ENCODE results near the gene IQCN. TPM values are rescaled to one million over a fixed set of nuclear protein-coding genes. Genes with fewer than 3 reads are reported as not detected.
"Not testable (repeated sequence)": the region's sequence is repeated elsewhere in the genome, so short reads cannot be mapped to it uniquely, and the experiment has no call there.

The IQCN gene
- polyA plus RNA-seq, 4 donors: 4.6 to 7.2 (median 5.5) TPM

DNA sequence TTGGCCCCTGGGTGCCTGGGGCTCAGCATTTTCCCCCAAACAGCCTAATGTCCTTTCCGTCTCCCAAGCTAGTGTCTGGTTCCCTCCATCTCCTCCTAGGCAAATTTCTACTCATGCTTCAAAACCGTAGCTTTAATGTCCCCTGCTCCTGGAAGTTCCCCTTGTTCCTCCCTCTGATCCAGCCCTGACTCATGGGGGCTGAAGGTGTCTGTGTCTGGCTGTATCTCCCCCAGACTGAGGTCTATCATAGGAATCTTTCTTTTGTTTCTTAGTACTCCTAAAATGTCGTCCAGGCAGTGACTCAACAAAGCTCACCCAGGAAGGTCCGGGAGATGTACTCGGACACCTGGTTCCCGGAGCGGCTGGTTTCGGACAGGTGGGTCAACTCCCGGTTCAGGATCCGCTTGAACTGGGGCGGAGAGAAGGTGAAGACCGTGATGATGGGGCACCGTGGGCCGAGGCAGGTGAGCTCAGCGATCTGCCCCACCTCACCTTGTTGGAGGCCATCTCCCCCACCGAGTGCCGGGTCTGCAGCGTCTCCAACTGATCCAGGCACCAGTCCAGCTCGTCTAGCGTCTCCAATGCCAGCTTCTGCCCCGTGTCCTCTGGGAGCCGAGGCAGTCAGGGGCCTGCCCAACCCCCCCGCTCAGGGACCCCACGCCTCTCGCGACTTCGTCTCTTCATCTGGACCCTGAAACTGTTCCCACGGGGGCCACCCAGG, 54.2 kb downstream of the IQCN start:
- DNase-seq (ENCODE audit: low read depth in 4 of 4, low spot score in 3 of 4): no peak

DNA sequence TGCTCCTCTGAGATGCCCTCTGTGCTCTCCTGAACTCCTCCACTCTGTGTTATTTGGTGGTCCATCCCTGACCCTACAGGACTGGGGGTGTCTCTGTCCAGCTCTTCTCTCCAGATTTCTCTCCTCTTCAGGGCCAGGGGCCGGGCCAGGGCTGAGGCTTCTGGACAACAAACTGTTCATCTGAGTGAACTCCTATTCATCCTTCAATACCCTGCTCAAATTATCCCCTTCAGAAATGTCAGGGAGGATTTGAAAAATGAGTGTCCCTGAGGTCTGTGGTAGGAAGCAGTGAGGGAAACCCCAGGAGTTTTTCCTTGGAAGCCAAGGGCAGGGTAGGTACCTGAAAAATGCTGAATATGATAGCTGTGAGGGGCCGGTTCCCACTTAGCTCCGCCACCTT, 55.7 kb downstream of the IQCN start:
- no peak for DNase-seq (ENCODE audit: low read depth in 4 of 4, low spot score in 3 of 4)

DNA sequence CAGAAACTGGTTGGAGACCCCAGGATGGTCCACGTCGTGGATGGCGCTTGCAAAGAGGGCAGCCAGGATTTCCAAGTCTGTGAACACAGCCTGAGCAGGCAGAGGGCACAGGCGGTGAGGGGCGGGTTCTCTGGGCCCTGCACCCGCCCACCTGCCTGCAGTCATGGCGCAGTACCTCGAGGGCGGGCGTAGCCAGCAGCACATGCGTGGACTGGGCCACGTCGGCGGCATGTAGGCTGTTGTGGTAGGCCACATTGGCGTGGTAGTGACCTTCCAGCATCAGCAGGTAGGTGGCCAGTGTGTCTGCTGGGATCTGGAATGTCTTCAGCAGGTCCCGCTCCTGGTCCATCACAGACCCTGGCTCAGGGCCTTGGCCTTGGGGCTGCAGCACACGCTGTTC, 56.1 kb downstream of the IQCN start:
- no peak for DNase-seq (ENCODE audit: low read depth in 4 of 4, low spot score in 3 of 4)

DNA sequence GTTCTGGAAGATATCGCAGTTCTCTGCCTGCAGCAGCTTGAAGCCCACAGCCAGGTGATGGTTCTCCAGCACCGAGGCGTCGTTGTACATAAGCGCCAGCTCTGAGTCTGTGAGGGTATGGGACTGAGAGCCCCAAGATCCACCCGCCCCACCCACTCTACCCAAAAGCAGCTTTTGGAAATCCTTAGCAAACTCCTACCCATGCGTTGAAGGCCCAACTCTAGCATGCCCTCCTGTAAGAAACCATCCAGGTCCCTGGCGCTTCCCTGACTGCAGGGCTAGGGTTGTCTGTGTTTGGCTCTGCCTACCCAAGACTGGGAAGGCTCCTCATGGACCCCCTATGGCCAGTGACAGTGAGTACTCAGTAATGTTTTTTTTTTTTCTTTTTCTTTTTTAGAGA, 57.5 kb downstream of the IQCN start:
- DNase-seq (ENCODE audit: low read depth in 4 of 4, low spot score in 3 of 4): no peak

DNA sequence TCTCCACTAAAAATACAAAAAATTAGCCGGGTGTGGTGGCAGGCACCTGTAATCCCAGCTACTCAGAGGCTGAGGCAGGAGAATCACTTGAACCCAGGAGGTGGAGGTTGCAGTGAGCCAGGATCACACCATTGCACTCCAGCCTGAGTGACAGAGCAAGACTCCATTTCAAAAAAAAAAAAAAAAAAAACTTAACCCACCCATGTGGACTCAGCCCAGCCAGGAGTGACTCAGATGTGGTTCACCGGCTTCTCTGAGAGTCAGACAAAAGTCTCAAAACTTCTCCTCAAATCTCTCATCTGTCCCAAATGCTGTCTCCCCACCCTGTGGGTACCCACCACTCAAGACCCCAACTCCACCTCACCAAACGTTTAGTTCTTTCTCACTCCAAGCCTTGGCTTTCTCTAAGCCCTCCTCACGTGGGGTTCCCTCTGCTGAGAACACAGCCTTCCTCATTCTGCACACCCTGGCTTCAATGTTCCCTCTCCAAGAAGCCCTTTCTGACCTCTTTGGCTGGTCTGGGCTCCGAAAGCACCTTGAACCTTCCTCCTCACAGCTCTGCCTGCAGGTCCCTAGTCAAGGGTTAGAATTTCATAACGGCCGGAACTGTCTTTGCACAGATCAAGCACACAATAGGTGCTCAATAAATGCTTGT, 59.3 kb downstream of the IQCN start:
- DNase-seq (ENCODE audit: low read depth in 4 of 4, low spot score in 3 of 4): no peak

DNA sequence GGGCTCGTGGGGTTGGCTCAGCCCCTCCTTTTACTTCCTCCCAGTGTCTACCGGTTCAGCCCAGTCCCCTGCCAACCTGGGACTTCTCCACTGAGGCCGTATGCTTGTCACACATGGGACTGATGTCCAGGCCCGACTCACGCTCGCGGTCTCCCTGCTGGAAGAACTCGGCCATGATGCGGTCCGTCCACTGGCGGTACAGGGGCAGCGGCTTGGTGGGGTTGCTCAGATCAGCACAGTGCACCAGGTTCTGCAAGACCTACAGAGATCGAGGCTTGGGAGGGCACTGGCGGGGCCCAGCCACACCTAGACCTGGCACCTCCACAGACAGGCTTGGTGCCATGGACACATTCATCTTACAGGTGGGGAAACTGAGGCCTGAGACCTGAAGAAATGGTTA, 62.6 kb downstream of the IQCN start:
- DNase-seq (ENCODE audit: low read depth in 4 of 4, low spot score in 3 of 4): no peak

DNA sequence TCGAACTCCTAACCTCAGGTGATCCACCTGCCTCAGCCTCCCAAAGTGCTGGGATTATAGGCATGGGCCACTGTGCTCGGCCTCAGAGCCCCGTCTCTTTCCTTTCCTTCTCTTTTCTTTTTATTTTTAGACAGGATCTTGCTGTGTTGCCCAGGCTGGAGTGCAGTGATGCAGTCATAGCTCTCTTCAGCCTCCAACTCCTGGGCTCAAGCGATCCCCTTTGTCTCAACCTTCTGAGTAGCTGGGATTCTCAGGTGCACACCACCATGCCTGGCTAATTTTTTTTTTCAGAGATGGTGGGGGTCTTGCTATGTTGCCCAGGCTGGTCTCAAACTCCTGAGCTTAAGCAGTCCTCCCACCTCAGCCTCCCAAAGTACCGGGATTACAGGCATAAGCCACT, 64.3 kb downstream of the IQCN start:
- not testable (repeated sequence) for DNase-seq (ENCODE audit: low read depth in 4 of 4, low spot score in 3 of 4)

DNA sequence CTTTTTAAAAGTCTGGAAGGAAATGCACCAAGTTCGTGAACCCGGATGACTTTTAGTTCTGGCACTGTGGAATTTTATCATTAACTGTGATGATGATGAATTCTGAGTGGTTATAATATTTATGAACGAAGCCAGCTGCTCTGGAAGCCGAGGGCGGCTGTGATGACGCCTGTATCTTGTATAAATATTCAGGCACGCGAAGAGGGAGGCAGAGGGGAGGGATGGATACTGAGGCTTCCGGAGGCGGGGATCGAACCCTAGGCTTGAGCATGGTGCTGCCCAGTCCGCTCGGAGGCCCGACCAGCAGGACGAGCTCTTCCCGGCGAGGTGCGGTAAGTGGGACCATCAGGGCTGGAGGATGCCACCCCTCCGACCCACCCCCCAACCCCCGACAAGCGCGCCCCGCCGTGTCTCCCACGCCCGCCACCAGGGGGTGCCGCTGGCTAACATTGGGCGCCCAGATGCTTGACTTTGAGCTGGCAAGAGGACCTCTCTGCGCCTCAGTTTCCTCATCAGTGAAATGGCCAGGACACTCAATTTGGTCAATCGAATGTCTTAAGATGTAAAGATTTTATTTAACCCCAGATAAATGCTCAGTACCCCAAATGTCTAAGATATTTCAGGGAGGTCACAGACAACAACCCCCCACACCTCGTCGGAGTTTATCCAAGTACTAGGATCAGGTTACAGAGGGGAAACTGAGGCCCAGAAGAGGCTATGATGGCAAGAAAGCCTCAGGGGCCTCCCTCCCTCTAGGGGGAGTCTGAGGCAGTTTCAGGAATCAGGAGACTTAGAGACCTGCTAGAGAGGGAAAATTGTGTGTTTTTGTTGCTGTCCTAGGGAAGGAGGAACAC, 65.9 kb downstream of the IQCN start:
- no peak for DNase-seq (ENCODE audit: low read depth in 4 of 4, low spot score in 3 of 4)

Other genes with a start within 250 kb of the IQCN start
- under 1 TPM; 0.13 to 0.46 (median 0.19) TPM for gene IL12RB1, start 187.5 kb downstream of the IQCN start, polyA plus RNA-seq (ENCODE audit: insufficient read length in 4 of 4)
- gene MAST3, start 176.7 kb downstream of the IQCN start, polyA plus RNA-seq (ENCODE audit: insufficient read length in 4 of 4): 1 to 10 TPM; 3.7 to 5.5 (median 4.8) TPM
- gene PIK3R2, start 121.3 kb downstream of the IQCN start, polyA plus RNA-seq (ENCODE audit: insufficient read length in 4 of 4): 10 to 100 TPM; 23.1 to 34.3 (median 28.3) TPM
- 10 to 100 TPM; 14.7 to 21.6 (median 16.5) TPM for gene IFI30, start 100.6 kb downstream of the IQCN start, polyA plus RNA-seq (ENCODE audit: insufficient read length in 4 of 4)
- gene MPV17L2, start 81.2 kb downstream of the IQCN start, polyA plus RNA-seq (ENCODE audit: insufficient read length in 4 of 4): 10 to 100 TPM in 1 of 4 donors, 1 to 10 TPM in 3; 9.2 to 12.9 (median 9.6) TPM
- 1 to 10 TPM; 3.7 to 6.1 (median 5.4) TPM for gene RAB3A, start 70.4 kb downstream of the IQCN start, polyA plus RNA-seq (ENCODE audit: insufficient read length in 4 of 4)
- gene PDE4C, start 48.0 kb downstream of the IQCN start, polyA plus RNA-seq (ENCODE audit: insufficient read length in 4 of 4): 1 to 10 TPM in 1 of 4 donors, under 1 TPM in 3; 0.37 to 2.3 (median 0.69) TPM
- gene JUND, start 7.2 kb upstream of the IQCN start, polyA plus RNA-seq (ENCODE audit: insufficient read length in 4 of 4): 100 to 1,000 TPM in 1 of 4 donors, 10 to 100 TPM in 3; 62.4 to 106 (median 80.8) TPM
- 100 to 1,000 TPM in 1 of 4 donors, 10 to 100 TPM in 3; 80.4 to 119 (median 89.7) TPM for gene LSM4, start 48.6 kb upstream of the IQCN start, polyA plus RNA-seq (ENCODE audit: insufficient read length in 4 of 4)
- gene PGPEP1, start 66.1 kb upstream of the IQCN start, polyA plus RNA-seq (ENCODE audit: insufficient read length in 4 of 4): 10 to 100 TPM; 22.2 to 27.7 (median 25.7) TPM
- gene GDF15, start 111.7 kb upstream of the IQCN start, polyA plus RNA-seq (ENCODE audit: insufficient read length in 4 of 4): 10 to 100 TPM in 1 of 4 donors, 1 to 10 TPM in 3; 2.8 to 15.0 (median 6.6) TPM
- 1 to 10 TPM; 1.0 to 1.3 (median 1.2) TPM for gene LRRC25, start 123.2 kb upstream of the IQCN start, polyA plus RNA-seq (ENCODE audit: insufficient read length in 4 of 4)
- 100 to 1,000 TPM in 1 of 4 donors, 10 to 100 TPM in 3; 69.6 to 124 (median 75.4) TPM for gene SSBP4, start 144.9 kb upstream of the IQCN start, polyA plus RNA-seq (ENCODE audit: insufficient read length in 4 of 4)
- 100 to 1,000 TPM in 3 of 4 donors, 10 to 100 TPM in 1; 99.2 to 156 (median 106) TPM for gene ISYNA1, start 163.7 kb upstream of the IQCN start, polyA plus RNA-seq (ENCODE audit: insufficient read length in 4 of 4)
- 10 to 100 TPM in 1 of 4 donors, 1 to 10 TPM in 3; 9.3 to 11.6 (median 9.3) TPM for gene ELL, start 247.6 kb upstream of the IQCN start, polyA plus RNA-seq (ENCODE audit: insufficient read length in 4 of 4)

Measured in right renal pelvis (tissue), 4 donors.